Endothelial cell (in vitro differentiated cells): Measurements from ENCODE around the gene VEZF1. TPM values are rescaled to one million over a fixed set of nuclear protein-coding genes. Genes with fewer than 3 reads are reported as not detected.

Experiments
- DNase-seq: peaks from one replicate; pipeline ENCODE4 v3.0.0; 2021; ENCODE audit warnings: low spot score
- H3K27ac Mint-ChIP-seq: one replicate; pipeline ENCODE4 v1.8.0; 2021; ENCODE audit warnings: mixed read lengths, inconsistent platforms; ENCODE audit not compliant: unreplicated experiment
- H3K27me3 Mint-ChIP-seq: one replicate; pipeline ENCODE4 v1.8.0; 2021; ENCODE audit warnings: mild to moderate bottlenecking, moderate library complexity, mixed read lengths, inconsistent platforms; ENCODE audit not compliant: unreplicated experiment
- H3K36me3 Mint-ChIP-seq: one replicate; pipeline ENCODE4 v1.8.0; 2021; ENCODE audit warnings: mild to moderate bottlenecking, low read depth, mixed read lengths, inconsistent platforms; ENCODE audit not compliant: unreplicated experiment
- H3K4me1 Mint-ChIP-seq: one replicate; pipeline ENCODE4 v1.8.0; 2021; ENCODE audit warnings: mild to moderate bottlenecking, mixed read lengths, inconsistent platforms; ENCODE audit not compliant: unreplicated experiment
- H3K4me3 Mint-ChIP-seq: one replicate; pipeline ENCODE4 v1.8.0; 2021; ENCODE audit warnings: mild to moderate bottlenecking, mixed read lengths, inconsistent platforms; ENCODE audit not compliant: unreplicated experiment
- H3K9me3 Mint-ChIP-seq: one replicate; pipeline ENCODE4 v1.8.0; 2021; ENCODE audit warnings: mixed read lengths, inconsistent platforms; ENCODE audit not compliant: unreplicated experiment
- CTCF ChIP-seq: fragments of 200-600 bp; sonication (generic); IDR thresholded peaks from one replicate; pipeline ENCODE4 v1.5.0; 2021; ENCODE audit warnings: antibody characterized with exemption; ENCODE audit not compliant: unreplicated experiment
- total RNA-seq: library from RNA; stranded (reverse); fragmentation: NEBNext Ultra II Directional; extraction: Animal tissue kit (Norgen Biotek cat#: 25700); gene quantifications from one replicate; pipeline ENCODE4 v1.2.1, GENCODE V29; 2021; ENCODE audit not compliant: unreplicated experiment

The VEZF1 gene
- total RNA-seq, 1 donor from 2014 or later: 43.7 TPM

GRCh38 chr17:57924677-57925076 lies 63.4 kb downstream of the VEZF1 start:
- H3K36me3 Mint-ChIP-seq: no peaks in the 10 kb centered on the region
- H3K27me3 Mint-ChIP-seq: peaks cover 2% of the 10 kb centered on the region
- DNase-seq: no peak
- H3K9me3 Mint-ChIP-seq: no peaks in the 10 kb centered on the region
- H3K4me1 Mint-ChIP-seq: peaks cover 11% of the 10 kb centered on the region
- TF ChIP-seq CTCF: no peak
- no peak overlapping the region for H3K4me3 Mint-ChIP-seq
- H3K27ac Mint-ChIP-seq: no peak overlapping the region

Other genes starting within 250 kb of the VEZF1 start
- not detected for gene CCDC182, start 243.0 kb downstream of the VEZF1 start, total RNA-seq
- 39.3 TPM for gene MRPS23, start 138.2 kb downstream of the VEZF1 start, total RNA-seq
- 13.3 TPM for gene CUEDC1, start 32.8 kb downstream of the VEZF1 start, total RNA-seq
- 201 TPM for gene SRSF1, start 19.0 kb upstream of the VEZF1 start, total RNA-seq
- 14.6 TPM for gene DYNLL2, start 95.2 kb upstream of the VEZF1 start, total RNA-seq
- not detected for gene OR4D1, start 160.1 kb upstream of the VEZF1 start, total RNA-seq
- not detected for gene OR4D2, start 178.7 kb upstream of the VEZF1 start, total RNA-seq
- not detected for gene EPX, start 204.5 kb upstream of the VEZF1 start, total RNA-seq
- gene MKS1, start 231.0 kb upstream of the VEZF1 start, total RNA-seq: 27.8 TPM